ENCODE data around the gene JAM3. TPM values are rescaled to one million over a fixed set of nuclear protein-coding genes. Genes with fewer than 3 reads are reported as not detected.
"Not testable (repeated sequence)": the region's sequence is repeated elsewhere in the genome, so short reads cannot be mapped to it uniquely, and the experiment has no call there.

JAM3 gene
- total RNA-seq, 1 experiment from 2014 or later: 1.5 TPM

DNA sequence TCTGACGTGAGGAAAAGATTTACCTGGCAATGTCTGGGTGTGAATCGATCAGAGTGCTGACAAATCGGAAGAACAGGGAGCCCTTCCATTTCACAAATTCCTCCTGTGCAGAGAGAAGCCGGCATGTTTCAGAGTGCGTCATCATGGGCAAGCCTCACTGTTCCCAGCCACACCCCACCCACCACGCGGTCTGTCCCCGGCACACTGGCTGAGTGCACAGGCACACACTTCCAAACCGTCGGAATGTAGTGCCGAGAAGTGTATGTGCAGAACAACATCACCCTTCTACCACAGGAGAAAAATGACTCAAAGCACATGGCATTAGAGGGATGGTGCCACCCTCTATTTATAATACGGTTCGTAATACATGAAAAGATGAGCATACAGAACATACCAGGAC, 107.4 kb downstream of the JAM3 start:
- POLR2A ChIA-PET: interaction anchor here (0.6 kb wide), 1 partner anchor 806 kb away, joined by 3 read pairs; no protein-coding TSS in a partner anchor
- H3K4me1 Mint-ChIP-seq (ENCODE audit: low read depth, unreplicated experiment): no peaks in the 10 kb centered on the region
- no TSS peak for BruUV-seq (replicated peaks)

DNA sequence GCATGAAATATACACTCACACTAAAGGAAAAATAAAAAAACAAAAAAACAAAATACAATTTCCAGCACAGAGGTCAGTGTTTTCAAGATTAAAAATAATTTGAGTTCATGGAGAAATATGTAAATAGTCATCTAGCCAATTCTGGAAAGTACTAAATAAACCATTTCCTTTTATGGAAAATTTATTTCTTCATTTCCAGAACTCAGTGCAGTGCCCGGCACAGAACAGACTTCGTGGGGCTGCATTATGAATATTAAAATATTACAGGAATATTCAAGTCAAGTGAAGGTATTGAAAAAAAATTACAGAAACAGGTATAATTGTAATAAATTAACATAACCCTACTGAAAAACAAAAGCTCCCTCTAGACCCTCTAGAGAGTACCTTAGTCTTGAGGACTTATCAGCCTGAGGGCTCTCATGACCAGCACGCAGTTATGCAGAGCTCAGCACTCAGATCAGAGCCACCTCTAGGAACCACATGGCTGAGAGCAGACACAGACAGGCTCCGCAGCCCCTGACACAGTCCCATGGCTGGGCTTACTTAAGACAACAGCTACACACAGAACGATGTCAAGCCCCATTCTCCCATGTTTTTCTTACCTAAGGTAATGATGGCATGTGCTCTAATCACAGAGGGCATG, 109.3 kb downstream of the JAM3 start:
- CTCF ChIA-PET: no interaction called here
- Histone ChIP-seq H3K36me3 (ENCODE audit: control insufficient read depth, insufficient read depth, low read length) (peaks cover 8% of the 10 kb centered on the region), H3K27me3 (replicated peaks; ENCODE audit: control insufficient read depth, insufficient read depth, low read length) (no peaks in the 10 kb centered on the region), H3K4me1 (no peaks in the 10 kb centered on the region), H3K9me3 (no peaks in the 10 kb centered on the region), H3K4me3 (ENCODE audit: low read depth, low read length) (no peak overlapping the region)
- TF ChIP-seq, protein P1, sequence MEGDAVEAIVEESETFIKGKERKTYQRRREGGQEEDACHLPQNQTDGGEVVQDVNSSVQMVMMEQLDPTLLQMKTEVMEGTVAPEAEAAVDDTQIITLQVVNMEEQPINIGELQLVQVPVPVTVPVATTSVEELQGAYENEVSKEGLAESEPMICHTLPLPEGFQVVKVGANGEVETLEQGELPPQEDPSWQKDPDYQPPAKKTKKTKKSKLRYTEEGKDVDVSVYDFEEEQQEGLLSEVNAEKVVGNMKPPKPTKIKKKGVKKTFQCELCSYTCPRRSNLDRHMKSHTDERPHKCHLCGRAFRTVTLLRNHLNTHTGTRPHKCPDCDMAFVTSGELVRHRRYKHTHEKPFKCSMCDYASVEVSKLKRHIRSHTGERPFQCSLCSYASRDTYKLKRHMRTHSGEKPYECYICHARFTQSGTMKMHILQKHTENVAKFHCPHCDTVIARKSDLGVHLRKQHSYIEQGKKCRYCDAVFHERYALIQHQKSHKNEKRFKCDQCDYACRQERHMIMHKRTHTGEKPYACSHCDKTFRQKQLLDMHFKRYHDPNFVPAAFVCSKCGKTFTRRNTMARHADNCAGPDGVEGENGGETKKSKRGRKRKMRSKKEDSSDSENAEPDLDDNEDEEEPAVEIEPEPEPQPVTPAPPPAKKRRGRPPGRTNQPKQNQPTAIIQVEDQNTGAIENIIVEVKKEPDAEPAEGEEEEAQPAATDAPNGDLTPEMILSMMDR (IDR thresholded peaks at IDR 0.05; ENCODE audit: insufficient read depth in 1 of 2, low read depth in 1 of 2, low read length in 1 of 2, severe bottlenecking in 1 of 2, unreplicated experiment in 1 of 2): no peak
- Mint-ChIP-seq H3K27me3 (ENCODE audit: insufficient read depth, unreplicated experiment) (no peaks in the 10 kb centered on the region), H3K4me3 (ENCODE audit: unreplicated experiment) (no peak overlapping the region), H3K36me3 (ENCODE audit: insufficient read depth, unreplicated experiment) (peaks cover 67% of the 10 kb centered on the region), H3K9me3 (ENCODE audit: unreplicated experiment) (no peaks in the 10 kb centered on the region), H3K27ac (ENCODE audit: unreplicated experiment) (no peak overlapping the region), H3K4me1 (ENCODE audit: low read depth, unreplicated experiment) (no peaks in the 10 kb centered on the region)
- BruUV-seq (replicated peaks): no TSS peak
- POLR2A ChIA-PET: no interaction called here
- no peak for DNase-seq
- intact Hi-C loops (cut with micrococcal nuclease; ENCODE audit: unreplicated experiment): no loop called here

More for the DNA sequence above, 107.4 kb downstream of the JAM3 start:
- Mint-ChIP-seq H3K4me3 (ENCODE audit: unreplicated experiment) (no peak overlapping the region), H3K9me3 (ENCODE audit: unreplicated experiment) (no peaks in the 10 kb centered on the region), H3K27ac (ENCODE audit: unreplicated experiment) (peak overlapping the region; percentile 60), H3K27me3 (ENCODE audit: insufficient read depth, unreplicated experiment) (no peaks in the 10 kb centered on the region), H3K36me3 (ENCODE audit: insufficient read depth, unreplicated experiment) (peaks cover 78% of the 10 kb centered on the region)
- H3K4me1 ChIP-seq: no peaks in the 10 kb centered on the region
- intact Hi-C loops (cut with micrococcal nuclease; ENCODE audit: unreplicated experiment): no loop called here
- DNase-seq: no peak
- TF ChIP-seq, protein P1 (IDR thresholded peaks at IDR 0.05; ENCODE audit: insufficient read depth in 1 of 2, low read depth in 1 of 2, low read length in 1 of 2, severe bottlenecking in 1 of 2, unreplicated experiment in 1 of 2): no peak
- no peak overlapping the region for H3K4me3 ChIP-seq (ENCODE audit: low read depth, low read length)
- no peaks in the 10 kb centered on the region for H3K27me3 ChIP-seq (replicated peaks; ENCODE audit: control insufficient read depth, insufficient read depth, low read length)
- CTCF ChIA-PET: no interaction called here
- peaks cover 13% of the 10 kb centered on the region for H3K36me3 ChIP-seq (ENCODE audit: control insufficient read depth, insufficient read depth, low read length)
- no peaks in the 10 kb centered on the region for H3K9me3 ChIP-seq

DNA sequence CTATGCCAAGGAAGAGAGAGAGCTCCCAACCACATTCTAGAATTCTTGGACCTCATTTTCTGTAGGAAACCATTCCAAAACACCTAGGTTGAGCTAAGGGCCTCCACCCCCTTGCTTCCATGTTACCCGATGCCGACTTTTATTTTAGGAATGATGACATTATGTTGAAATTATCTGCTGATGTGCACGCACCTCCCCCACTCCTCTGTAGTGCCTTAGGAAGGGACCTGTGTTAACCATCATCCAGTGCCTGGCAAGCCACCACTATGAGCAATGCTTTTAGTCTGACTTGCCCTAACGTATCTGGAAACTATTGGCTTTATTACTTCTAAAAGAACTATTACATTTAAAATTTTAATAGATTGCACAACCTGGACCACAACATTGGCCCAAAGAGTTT, 112.8 kb downstream of the JAM3 start:
- intact Hi-C loops (cut with micrococcal nuclease; ENCODE audit: unreplicated experiment): no loop called here
- Histone ChIP-seq H3K36me3 (ENCODE audit: control insufficient read depth, insufficient read depth, low read length) (peaks cover 8% of the 10 kb centered on the region), H3K9me3 (no peaks in the 10 kb centered on the region), H3K4me3 (ENCODE audit: low read depth, low read length) (no peak overlapping the region), H3K27me3 (replicated peaks; ENCODE audit: control insufficient read depth, insufficient read depth, low read length) (no peaks in the 10 kb centered on the region), H3K4me1 (no peaks in the 10 kb centered on the region)
- no peaks in the 10 kb centered on the region for H3K9me3 Mint-ChIP-seq (ENCODE audit: unreplicated experiment)
- peaks cover 62% of the 10 kb centered on the region for H3K36me3 Mint-ChIP-seq (ENCODE audit: insufficient read depth, unreplicated experiment)
- BruUV-seq (replicated peaks): no TSS peak
- no peaks in the 10 kb centered on the region for H3K27me3 Mint-ChIP-seq (ENCODE audit: insufficient read depth, unreplicated experiment)
- DNase-seq: no peak
- H3K4me3 Mint-ChIP-seq (ENCODE audit: unreplicated experiment): no peak overlapping the region
- H3K27ac Mint-ChIP-seq (ENCODE audit: unreplicated experiment): no peak overlapping the region
- TF ChIP-seq, protein P1 (IDR thresholded peaks at IDR 0.05; ENCODE audit: insufficient read depth in 1 of 2, low read depth in 1 of 2, low read length in 1 of 2, severe bottlenecking in 1 of 2, unreplicated experiment in 1 of 2): no peak
- ChIA-PET CTCF (no interaction called here), POLR2A (no interaction called here)
- H3K4me1 Mint-ChIP-seq (ENCODE audit: low read depth, unreplicated experiment): no peaks in the 10 kb centered on the region

DNA sequence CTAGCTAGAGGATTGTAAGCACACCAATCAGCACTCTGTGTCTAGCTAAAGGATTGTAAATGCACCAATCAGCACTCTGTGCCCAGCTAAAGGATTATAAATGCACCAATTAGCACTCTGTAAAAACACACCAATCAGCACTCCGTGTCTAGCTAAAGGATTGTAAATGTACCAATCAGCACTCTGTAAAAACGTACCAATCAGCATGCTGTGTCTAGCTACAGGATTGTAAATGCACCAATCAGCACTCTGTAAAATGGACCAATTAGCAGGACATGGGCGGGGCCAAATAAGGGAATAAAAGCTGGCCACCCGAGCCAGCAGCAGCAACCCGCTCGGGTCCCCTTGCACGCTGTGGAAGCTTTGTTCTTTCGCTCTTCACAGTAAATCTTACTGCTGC, 119.2 kb downstream of the JAM3 start:
- H3K27me3 ChIP-seq (replicated peaks; ENCODE audit: control insufficient read depth, insufficient read depth, low read length); intact Hi-C loops (cut with micrococcal nuclease; ENCODE audit: unreplicated experiment); H3K4me3 Mint-ChIP-seq (ENCODE audit: unreplicated experiment); H3K4me1 Mint-ChIP-seq (ENCODE audit: low read depth, unreplicated experiment); H3K27ac Mint-ChIP-seq (ENCODE audit: unreplicated experiment); DNase-seq; H3K27me3 Mint-ChIP-seq (ENCODE audit: insufficient read depth, unreplicated experiment); H3K9me3 ChIP-seq; H3K4me1 ChIP-seq; H3K4me3 ChIP-seq (ENCODE audit: low read depth, low read length); POLR2A ChIA-PET; CTCF ChIA-PET; BruUV-seq (replicated peaks): not testable (repeated sequence)
- H3K36me3 Mint-ChIP-seq (ENCODE audit: insufficient read depth, unreplicated experiment): peaks cover 92% of the 10 kb centered on the region
- H3K36me3 ChIP-seq (ENCODE audit: control insufficient read depth, insufficient read depth, low read length): peaks cover 10% of the 10 kb centered on the region
- H3K9me3 Mint-ChIP-seq (ENCODE audit: unreplicated experiment): peaks cover 22% of the 10 kb centered on the region
